A549 (cell line): ENCODE measurements around the gene NEDD9. TPM values are rescaled to one million over a fixed set of nuclear protein-coding genes. Genes with fewer than 3 reads are reported as not detected.

Experiments
- ATAC-seq, 2 experiments: fragments of 200-7000 bp in 1 of 2; fragments of >200 bp in 1 of 2; cut with Nextera tagmentation in 1 of 2; cut with Tn5 transposase in 1 of 2; 3 replicates each; pipeline versions ENCODE4 v1.8.0 to v1.9.1; 2018 to 2020; ENCODE audit warnings: mild to moderate bottlenecking in 1 of 2, moderate library complexity in 1 of 2
- CTCF ChIA-PET: fragments of 300-600 bp; sonication (Branson Sonifier 250); formaldehyde crosslinking; extraction: SDS; loops from one replicate; lab custom pipeline; 2021; ENCODE audit warnings: antibody characterized with exemption, inconsistent platforms; lab: Yijun Ruan, JAX
- POLR2A ChIA-PET: fragments of 350-600 bp; formaldehyde crosslinking; extraction: SDS; loops from one replicate; lab custom pipeline; 2021; ENCODE audit warnings: antibody characterized with exemption, inconsistent platforms; lab: Yijun Ruan, JAX
- DNase-seq, 2 experiments: peaks; one replicate each; pipeline versions ENCODE4 v3.0.0 to v3.0.0-alpha.2; 2011 to 2016; ENCODE audit warnings: low read depth in 1 of 2, low spot score in 1 of 2
- FAIRE-seq: peaks from 2 replicates; lab custom pipeline; 2011; peaks lifted over from hg19 to GRCh38; lab: Jason Lieb, UNC
- H3K27ac ChIP-seq, 2 experiments: fragments of >200 bp; sonication (Bioruptor Twin); formaldehyde crosslinking; 3 replicates each; pipeline ENCODE4 v1.5.1; 2016 to 2017
- H3K4me1 ChIP-seq: fragments of >200 bp; sonication (Bioruptor Twin); formaldehyde crosslinking; 3 replicates; pipeline ENCODE4 v1.6.1; 2016
- H3K4me2 ChIP-seq: fragments of >200 bp; sonication (Bioruptor Twin); formaldehyde crosslinking; 3 replicates; pipeline ENCODE4 v1.6.1; 2016
- H3K4me3 ChIP-seq: fragments of >200 bp; sonication (Bioruptor Twin); formaldehyde crosslinking; 3 replicates; pipeline ENCODE4 v1.5.1; 2016
- H3K9me3 ChIP-seq: fragments of >200 bp; sonication (Bioruptor Twin); formaldehyde crosslinking; 3 replicates; pipeline ENCODE4 v1.6.1; 2016
- ATOH8 ChIP-seq: fragments of 250-450 bp; sonication (Bioruptor Pico); IDR thresholded peaks from 2 replicates; pipeline ENCODE4 v1.5.0; 2020; ENCODE audit warnings: low read depth, mild to moderate bottlenecking, moderate library complexity
- BCL3 ChIP-seq: fragments of >200 bp; sonication (Bioruptor Twin); formaldehyde crosslinking; IDR thresholded peaks from 3 replicates; pipeline ENCODE4 v1.6.1; 2016
- EHMT2 ChIP-seq: fragments of 200-600 bp; sonication (generic); IDR thresholded peaks from 2 replicates; pipeline ENCODE4 v1.6.1; 2016; ENCODE audit warnings: antibody characterized with exemption, low read depth, mild to moderate bottlenecking, moderate library complexity
- EP300 ChIP-seq, 2 experiments: fragments of >200 bp; sonication (Bioruptor Twin); formaldehyde crosslinking; IDR thresholded peaks; 2 replicates in 1 of 2; 3 replicates in 1 of 2; pipeline ENCODE4 v1.6.1; 2016 to 2017
- ESRRA ChIP-seq: fragments of 150-350 bp; IDR thresholded peaks from 2 replicates; pipeline ENCODE4 v1.6.1; 2014; ENCODE audit warnings: mild to moderate bottlenecking, low read length, borderline replicate concordance
- GATA3 ChIP-seq: IDR thresholded peaks from 2 replicates; pipeline ENCODE4 v1.6.1; 2012; ENCODE audit warnings: borderline replicate concordance
- HES2 ChIP-seq: fragments of >200 bp; sonication (Bioruptor Twin); formaldehyde crosslinking; IDR thresholded peaks from 2 replicates; pipeline ENCODE4 v1.6.1; 2016
- HOXA7 ChIP-seq: fragments of 250-450 bp; sonication (Bioruptor Pico); IDR thresholded peaks from 2 replicates; pipeline ENCODE4 v1.5.0; 2020; ENCODE audit warnings: mild to moderate bottlenecking, moderate library complexity
- HOXB13 ChIP-seq: fragments of 250-450 bp; sonication (Bioruptor Pico); IDR thresholded peaks from 2 replicates; pipeline ENCODE4 v1.5.0; 2020; ENCODE audit warnings: low read depth, mild to moderate bottlenecking, moderate library complexity
- HOXB5 ChIP-seq: fragments of 250-450 bp; sonication (Bioruptor Pico); IDR thresholded peaks from 2 replicates; pipeline ENCODE4 v1.5.0; 2020; ENCODE audit warnings: mild to moderate bottlenecking, moderate library complexity
- KDM5A ChIP-seq: fragments of 200-600 bp; sonication (generic); IDR thresholded peaks from 2 replicates; pipeline ENCODE4 v1.6.1; 2016; ENCODE audit warnings: antibody characterized with exemption, mild to moderate bottlenecking
- MAZ ChIP-seq: fragments of 150-350 bp; IDR thresholded peaks from 2 replicates; pipeline ENCODE4 v1.6.1; 2014; ENCODE audit warnings: antibody characterized with exemption, low read depth, low read length, borderline replicate concordance
- NFE2L2 ChIP-seq: fragments of 150-350 bp; conservative IDR thresholded peaks from 2 replicates; pipeline ENCODE4 v1.6.1; 2014; ENCODE audit warnings: low read length
- NR3C1 ChIP-seq: fragments of >200 bp; sonication (Bioruptor Twin); formaldehyde crosslinking; IDR thresholded peaks from 3 replicates; pipeline ENCODE4 v1.6.1; 2017
- RARB ChIP-seq: fragments of 250-450 bp; sonication (Bioruptor Pico); IDR thresholded peaks from 2 replicates; pipeline ENCODE4 v1.8.0; 2021; ENCODE audit warnings: mild to moderate bottlenecking, moderate library complexity
- RCOR1 ChIP-seq: fragments of 150-350 bp; IDR thresholded peaks from 2 replicates; pipeline ENCODE4 v1.6.1; 2014; ENCODE audit warnings: antibody characterized with exemption, low read length, low read depth
- RNF2 ChIP-seq: fragments of 200-600 bp; sonication (generic); IDR thresholded peaks from 2 replicates; pipeline ENCODE4 v1.6.1; 2016; ENCODE audit warnings: low read depth, mild to moderate bottlenecking, antibody characterized with exemption, moderate library complexity, borderline replicate concordance
- SREBF2 ChIP-seq: fragments of 450-650 bp; IDR thresholded peaks from 2 replicates; pipeline ENCODE4 v1.6.1; 2014; ENCODE audit warnings: mild to moderate bottlenecking, moderate library complexity
- ZC3H11A ChIP-seq: fragments of 450-650 bp; IDR thresholded peaks from 2 replicates; pipeline ENCODE4 v1.6.1; 2014; ENCODE audit warnings: antibody characterized with exemption, mild to moderate bottlenecking
- ZSCAN20 ChIP-seq: fragments of 250-450 bp; sonication (Bioruptor Pico); IDR thresholded peaks from 2 replicates; pipeline ENCODE4 v1.8.0; 2022; ENCODE audit warnings: mild to moderate bottlenecking, moderate library complexity
- WGBS: methylation state at CpG from one replicate; pipeline ENCODE4 v1.1.6; 2017; ENCODE audit errors: missing lambda C conversion rate; 5-methylcytosine and 5-hydroxymethylcytosine counted together
- polyA plus RNA-seq, 4 experiments: library from polyadenylated mRNA; depleted of rRNA in 3 of 4; stranded (reverse); fragments of >200 nt; fragmentation: RNase III in 1 of 4; extraction: RNeasy Plus Mini Kit Qiagen cat#74134 plus additional on column Dnase treatment in 1 of 4; gene quantifications; 2 replicates in 3 of 4; 3 replicates in 1 of 4; pipeline ENCODE4 v1.2.3, GENCODE V29; 2011 to 2017
- TF ChIP-seq, protein P1 (sequence below): fragments of 200-600 bp; sonication (generic); IDR thresholded peaks from 2 replicates; pipeline ENCODE4 v1.6.1; 2016; ENCODE audit warnings: antibody characterized with exemption, mild to moderate bottlenecking, moderate library complexity
- TF ChIP-seq, protein P2 (sequence below): IDR thresholded peaks from 2 replicates; pipeline ENCODE4 v1.6.1; 2012
- TF ChIP-seq, protein P3 (sequence below): fragments of 250-450 bp; sonication (Bioruptor Pico); IDR thresholded peaks from 2 replicates; pipeline ENCODE4 v1.5.0; 2021; ENCODE audit warnings: mild to moderate bottlenecking, moderate library complexity, borderline replicate concordance

Gene NEDD9
- polyA plus RNA-seq, 2 of the 4 experiments (the other 2 are of a cell fraction) = 46.7 to 79.6 TPM

- H3K27ac ChIP-seq = peak overlapping the region in 1 of 2 experiments; percentile 7; a peak in 1 of 6 replicates
- 74% methylated on average over 2 of the region's 2 CpGs for WGBS
- DNase-seq = no peak
- ChIA-PET POLR2A (no interaction called here), CTCF (interaction anchor here (1.3 kb wide), 1 partner anchor 14 kb away, joined by 3 read pairs; no protein-coding TSS in a partner anchor)
- H3K4me2 ChIP-seq = no peak overlapping the region
- no peak for ATAC-seq
- no peak overlapping the region for H3K4me3 ChIP-seq
- no peak for FAIRE-seq
- peaks cover 5% of the 10 kb centered on the region; the same call in 2 of the 3 replicates for H3K9me3 ChIP-seq
- no peaks in the 10 kb centered on the region for H3K4me1 ChIP-seq
- TF ChIP-seq, protein P1, sequence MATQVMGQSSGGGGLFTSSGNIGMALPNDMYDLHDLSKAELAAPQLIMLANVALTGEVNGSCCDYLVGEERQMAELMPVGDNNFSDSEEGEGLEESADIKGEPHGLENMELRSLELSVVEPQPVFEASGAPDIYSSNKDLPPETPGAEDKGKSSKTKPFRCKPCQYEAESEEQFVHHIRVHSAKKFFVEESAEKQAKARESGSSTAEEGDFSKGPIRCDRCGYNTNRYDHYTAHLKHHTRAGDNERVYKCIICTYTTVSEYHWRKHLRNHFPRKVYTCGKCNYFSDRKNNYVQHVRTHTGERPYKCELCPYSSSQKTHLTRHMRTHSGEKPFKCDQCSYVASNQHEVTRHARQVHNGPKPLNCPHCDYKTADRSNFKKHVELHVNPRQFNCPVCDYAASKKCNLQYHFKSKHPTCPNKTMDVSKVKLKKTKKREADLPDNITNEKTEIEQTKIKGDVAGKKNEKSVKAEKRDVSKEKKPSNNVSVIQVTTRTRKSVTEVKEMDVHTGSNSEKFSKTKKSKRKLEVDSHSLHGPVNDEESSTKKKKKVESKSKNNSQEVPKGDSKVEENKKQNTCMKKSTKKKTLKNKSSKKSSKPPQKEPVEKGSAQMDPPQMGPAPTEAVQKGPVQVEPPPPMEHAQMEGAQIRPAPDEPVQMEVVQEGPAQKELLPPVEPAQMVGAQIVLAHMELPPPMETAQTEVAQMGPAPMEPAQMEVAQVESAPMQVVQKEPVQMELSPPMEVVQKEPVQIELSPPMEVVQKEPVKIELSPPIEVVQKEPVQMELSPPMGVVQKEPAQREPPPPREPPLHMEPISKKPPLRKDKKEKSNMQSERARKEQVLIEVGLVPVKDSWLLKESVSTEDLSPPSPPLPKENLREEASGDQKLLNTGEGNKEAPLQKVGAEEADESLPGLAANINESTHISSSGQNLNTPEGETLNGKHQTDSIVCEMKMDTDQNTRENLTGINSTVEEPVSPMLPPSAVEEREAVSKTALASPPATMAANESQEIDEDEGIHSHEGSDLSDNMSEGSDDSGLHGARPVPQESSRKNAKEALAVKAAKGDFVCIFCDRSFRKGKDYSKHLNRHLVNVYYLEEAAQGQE = no peak
- TF ChIP-seq ATOH8 = no peak
- no peak for TF ChIP-seq RCOR1
- no peak for TF ChIP-seq KDM5A
- no peak for TF ChIP-seq HOXB13 (CRISPR knock-in tag)
- no peak for TF ChIP-seq BCL3
- no peak for TF ChIP-seq EP300 (IDR thresholded peaks at IDR 0.05)
- TF ChIP-seq HES2 = no peak
These were observed 12.1 kb upstream of the NEDD9 start for GRCh38 chr6:11244387-11245126.

- CTCF ChIA-PET = interaction anchor here (1.3 kb wide), 1 partner anchor 14 kb away, joined by 3 read pairs; no protein-coding TSS in a partner anchor
- Histone ChIP-seq H3K27ac (no peak overlapping the region), H3K4me1 (no peaks in the 10 kb centered on the region), H3K4me2 (no peak overlapping the region)
- no peak for ATAC-seq
- DNase-seq = no peak
- whole genome bisulfite sequencing = 56% methylated on average over 1 of the region's 1 CpG
- no peak for FAIRE-seq
- no peak for TF ChIP-seq ZSCAN20 (CRISPR knock-in tag)
- TF ChIP-seq MAZ = no peak
- TF ChIP-seq, protein P2, sequence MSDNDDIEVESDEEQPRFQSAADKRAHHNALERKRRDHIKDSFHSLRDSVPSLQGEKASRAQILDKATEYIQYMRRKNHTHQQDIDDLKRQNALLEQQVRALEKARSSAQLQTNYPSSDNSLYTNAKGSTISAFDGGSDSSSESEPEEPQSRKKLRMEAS = no peak
- no peak for TF ChIP-seq HOXA7 (CRISPR knock-in tag)
- no peak for TF ChIP-seq SREBF2
- TF ChIP-seq, all 56 proteins: peak for 0
- H3K9me3 ChIP-seq = no peaks in the 10 kb centered on the region
- H3K4me3 ChIP-seq = no peak overlapping the region
- POLR2A ChIA-PET = no interaction called here
These were observed 11.4 kb upstream of the NEDD9 start for GRCh38 chr6:11243861-11244260.

DNA sequence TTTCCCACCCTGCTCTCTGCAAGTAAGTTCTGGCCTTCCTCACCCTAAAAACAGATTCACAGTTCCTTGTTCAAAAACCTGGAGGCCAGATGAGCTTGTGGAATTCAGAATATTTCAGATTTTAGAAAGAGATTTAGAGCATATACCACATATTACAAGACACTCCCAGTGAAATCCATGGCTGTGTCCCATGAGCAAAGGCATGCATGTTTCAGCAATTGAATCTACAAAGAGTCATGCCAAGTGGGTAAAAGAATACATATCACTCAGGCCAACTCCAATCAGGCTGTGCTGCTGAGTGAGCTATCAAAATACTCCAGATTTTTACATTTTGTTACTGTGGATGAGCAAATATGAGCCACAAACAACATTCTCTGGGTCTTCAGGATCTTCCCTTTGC is 10.2 kb upstream of the NEDD9 start:
- no peak for FAIRE-seq
- Histone ChIP-seq H3K4me2 (no peak overlapping the region), H3K4me3 (no peak overlapping the region), H3K27ac (peak overlapping the region in 1 of 2 experiments; percentile 29; a peak in 1 of 6 replicates), H3K9me3 (no peaks in the 10 kb centered on the region), H3K4me1 (no peaks in the 10 kb centered on the region)
- no peak for DNase-seq
- POLR2A ChIA-PET = no interaction called here
- CTCF ChIA-PET = interaction anchor here (1.1 kb wide), 1 partner anchor 9 kb away, joined by 8 read pairs; no protein-coding TSS in a partner anchor
- ATAC-seq = no peak
- no peak for TF ChIP-seq EHMT2
- TF ChIP-seq RARB (CRISPR knock-in tag) = no peak
- no peak for TF ChIP-seq NFE2L2
- no peak for TF ChIP-seq MAZ
- no peak for TF ChIP-seq RNF2
- TF ChIP-seq HOXB5 (CRISPR knock-in tag) = no peak
- TF ChIP-seq, protein P3, sequence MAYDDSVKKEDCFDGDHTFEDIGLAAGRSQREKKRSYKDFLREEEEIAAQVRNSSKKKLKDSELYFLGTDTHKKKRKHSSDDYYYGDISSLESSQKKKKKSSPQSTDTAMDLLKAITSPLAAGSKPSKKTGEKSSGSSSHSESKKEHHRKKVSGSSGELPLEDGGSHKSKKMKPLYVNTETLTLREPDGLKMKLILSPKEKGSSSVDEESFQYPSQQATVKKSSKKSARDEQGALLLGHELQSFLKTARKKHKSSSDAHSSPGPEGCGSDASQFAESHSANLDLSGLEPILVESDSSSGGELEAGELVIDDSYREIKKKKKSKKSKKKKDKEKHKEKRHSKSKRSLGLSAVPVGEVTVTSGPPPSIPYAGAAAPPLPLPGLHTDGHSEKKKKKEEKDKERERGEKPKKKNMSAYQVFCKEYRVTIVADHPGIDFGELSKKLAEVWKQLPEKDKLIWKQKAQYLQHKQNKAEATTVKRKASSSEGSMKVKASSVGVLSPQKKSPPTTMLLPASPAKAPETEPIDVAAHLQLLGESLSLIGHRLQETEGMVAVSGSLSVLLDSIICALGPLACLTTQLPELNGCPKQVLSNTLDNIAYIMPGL (CRISPR knock-in tag) = no peak
- no peak for TF ChIP-seq NR3C1
- TF ChIP-seq ZC3H11A = no peak
- TF ChIP-seq GATA3 = no peak
- TF ChIP-seq ESRRA = no peak
- no peak for TF ChIP-seq EP300 (IDR thresholded peaks at IDR 0.05)
- no peak for TF ChIP-seq ATOH8
